Activated CD8-positive, alpha-beta memory T cell treated with anti-CD3 and anti-CD28 coated beads for 1 hour (primary cell): ENCODE measurements around the gene EPDR1.

Experiments
- DNase-seq, 2 donors: peaks; one replicate each; pipeline ENCODE4 v3.0.0-alpha.2; 2020; ENCODE audit warnings: low read depth in 1 of 2; ENCODE audit errors: extremely low read depth in 1 of 2

EPDR1 gene

DNA sequence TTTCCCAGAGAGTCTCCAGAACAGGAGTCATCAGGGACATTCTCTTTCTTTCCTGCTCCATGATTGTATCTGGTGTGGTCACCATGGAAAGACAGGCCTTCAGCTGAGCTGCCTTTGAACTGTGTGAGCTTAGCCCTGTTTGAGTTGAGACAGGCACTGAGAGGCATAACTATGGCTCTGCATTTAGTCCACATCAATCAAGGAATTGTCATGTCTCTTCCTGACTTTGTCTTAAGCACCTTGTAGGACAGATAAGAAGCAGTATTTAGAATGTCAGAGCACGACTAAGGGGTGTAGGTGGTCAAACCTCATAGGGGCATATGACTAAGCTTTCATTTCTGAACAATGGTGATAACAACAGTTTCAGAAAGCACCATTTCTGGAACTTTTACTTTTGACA lies 53.5 kb downstream of the EPDR1 start:
- DNase-seq = no peak

- no peak for DNase-seq
These were observed 54.3 kb downstream of the EPDR1 start for GRCh38 chr7:37974711-37975110.

- DNase-seq = no peak
These were observed 56.8 kb downstream of the EPDR1 start for GRCh38 chr7:37977243-37977642.

DNA sequence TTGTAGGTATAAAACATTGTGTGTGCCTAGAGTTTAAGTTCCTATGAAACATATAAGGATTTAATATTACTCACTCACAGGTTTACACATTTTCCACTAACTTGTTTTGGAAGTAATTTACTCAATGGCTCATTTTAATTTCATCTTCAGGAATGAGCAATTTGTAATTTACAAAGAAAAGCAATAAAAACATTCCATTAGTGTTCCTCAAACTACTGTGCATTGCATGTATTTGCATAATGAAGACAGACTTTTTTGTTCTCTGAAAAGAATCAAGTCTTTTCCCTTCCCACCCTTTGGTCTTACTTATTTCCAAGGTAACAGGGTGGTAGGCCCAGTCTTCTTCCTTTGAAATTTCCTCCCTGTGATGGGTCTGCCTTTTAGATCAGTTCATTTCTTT lies 61.2 kb downstream of the EPDR1 start:
- no peak for DNase-seq

DNA sequence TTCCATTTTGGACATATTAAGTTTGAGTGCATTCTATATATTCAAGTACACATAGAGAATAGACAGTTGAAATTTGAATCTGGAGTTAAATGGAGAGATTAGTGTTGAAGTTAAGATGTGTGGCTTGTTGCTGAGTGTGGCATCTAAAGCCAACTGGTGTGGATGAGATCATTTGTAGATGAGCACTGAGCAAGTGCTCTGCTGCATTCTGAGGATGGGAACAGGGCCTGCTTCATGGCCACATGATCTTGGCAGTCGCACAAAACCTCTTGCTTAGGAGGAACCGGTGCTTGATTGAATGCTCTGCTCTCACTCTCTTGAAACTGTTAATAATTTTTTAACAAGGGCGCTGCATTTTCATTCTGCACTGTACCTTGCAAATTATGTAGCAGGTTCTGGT lies 62.0 kb downstream of the EPDR1 start:
- no peak for DNase-seq

GRCh38 chr7:37984750-37985390 lies 64.4 kb downstream of the EPDR1 start:
- no peak for DNase-seq

GRCh38 chr7:37986908-37987330 lies 66.5 kb downstream of the EPDR1 start:
- DNase-seq = no peak

DNA sequence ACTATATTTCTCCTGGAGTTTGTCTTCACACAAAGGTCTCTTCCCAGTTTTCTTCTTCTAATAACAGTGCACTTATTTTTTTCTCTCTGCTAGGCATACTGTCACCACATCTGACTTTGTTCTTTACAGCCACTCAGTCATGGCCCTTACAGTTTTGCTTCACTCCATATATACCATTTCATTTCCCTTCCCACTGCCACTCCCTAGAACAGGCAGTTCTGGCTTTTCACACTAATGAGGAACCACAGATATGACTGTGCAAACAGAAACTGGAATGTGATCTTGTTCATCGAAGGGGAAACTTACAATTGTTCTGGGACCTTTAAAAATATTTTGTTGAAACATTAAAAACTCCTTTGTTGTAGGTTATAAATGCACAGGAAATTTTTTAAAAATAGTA lies 67.3 kb downstream of the EPDR1 start:
- no peak for DNase-seq

DNA sequence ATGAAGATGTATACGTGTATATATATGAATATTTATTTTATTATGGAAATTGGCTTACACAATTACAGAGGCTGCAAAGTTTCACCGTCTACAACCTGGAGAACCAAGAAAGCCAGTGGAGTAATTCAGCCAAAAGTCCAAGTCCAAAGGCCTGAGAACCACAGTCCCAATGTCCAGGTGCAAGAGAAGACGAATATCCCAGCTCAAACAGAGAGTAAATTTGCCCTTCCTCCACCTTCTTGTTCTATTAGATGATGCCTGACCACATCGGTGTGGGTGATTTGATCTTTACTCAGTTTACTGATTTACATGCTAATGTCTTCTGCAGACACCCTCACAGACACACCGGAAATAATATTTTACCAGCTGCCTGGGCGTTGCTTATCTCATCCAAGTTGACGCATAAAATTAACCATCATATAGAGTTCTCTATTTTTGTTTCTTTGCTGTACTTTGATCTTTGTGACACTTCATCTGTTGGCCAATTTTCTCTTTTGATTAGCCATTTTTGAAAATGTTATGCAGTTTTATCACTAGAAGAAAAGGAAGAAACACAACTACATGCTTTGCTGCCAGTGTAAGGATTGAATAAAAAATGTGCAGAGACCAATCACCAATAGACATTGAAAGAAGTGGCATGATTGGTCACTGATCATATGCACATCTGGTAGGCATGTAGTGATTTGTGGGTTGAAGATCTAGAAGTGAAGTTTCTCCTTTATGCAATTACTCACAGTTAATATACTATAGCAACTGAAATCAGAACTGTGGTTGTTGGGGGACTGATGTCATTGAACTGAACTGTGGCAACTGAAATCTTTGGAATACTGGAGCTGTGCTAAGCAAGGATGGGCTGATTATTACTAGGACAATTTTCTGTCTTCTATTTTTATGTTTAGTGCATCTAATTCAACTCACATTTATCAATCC lies 68.5 kb downstream of the EPDR1 start:
- no peak for DNase-seq

DNA sequence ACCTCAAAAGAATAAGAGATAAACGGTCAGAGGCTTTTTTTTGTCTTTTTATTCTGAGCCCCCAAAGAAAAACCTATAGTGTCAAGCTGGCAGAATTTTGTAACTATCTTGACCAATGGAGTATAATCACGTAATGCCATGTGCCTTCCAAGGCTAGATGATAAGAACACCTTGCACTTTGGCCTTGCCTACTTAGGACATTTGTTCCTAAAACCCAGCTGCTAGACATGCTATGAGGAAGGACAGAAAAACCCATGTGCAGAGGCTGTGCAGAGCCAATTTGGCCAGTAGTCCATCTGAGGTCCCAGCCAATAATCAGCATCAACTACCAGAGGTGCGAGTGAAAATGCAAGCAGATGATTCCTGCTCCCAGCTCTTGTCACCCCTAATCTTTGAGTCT lies 69.9 kb downstream of the EPDR1 start:
- no peak for DNase-seq

- no peak for DNase-seq
These were observed 72.6 kb downstream of the EPDR1 start for GRCh38 chr7:37993060-37993501.

GRCh38 chr7:37999673-38000072 lies 79.2 kb downstream of the EPDR1 start:
- DNase-seq = no peak

DNA sequence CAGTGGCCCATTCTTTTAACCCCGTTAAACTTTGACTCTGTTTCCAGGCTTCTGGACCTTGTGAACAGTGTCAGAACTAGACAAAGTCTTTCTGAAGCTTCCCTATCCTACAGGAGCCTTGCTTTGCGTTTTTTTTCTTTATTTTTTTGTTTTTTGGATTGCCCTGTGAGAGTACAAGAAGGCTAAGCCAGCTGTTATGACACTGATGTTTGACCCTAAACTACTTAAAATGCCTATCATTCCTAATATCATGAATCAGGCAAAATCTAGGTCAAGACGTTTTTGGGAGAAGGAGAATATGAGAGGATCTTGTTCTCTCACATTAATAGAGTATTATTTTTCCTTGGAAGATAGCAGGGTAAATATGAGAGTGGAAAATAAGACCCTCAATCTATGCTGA lies 79.8 kb downstream of the EPDR1 start:
- no peak for DNase-seq
